Measurements from ENCODE around the gene RERG.
"Not testable (repeated sequence)": the region's sequence is repeated elsewhere in the genome, so short reads cannot be mapped to it uniquely, and the experiment has no call there.

The RERG gene

GRCh38 chr12:15088105-15088504, 133.1 kb downstream of the RERG start (continued):
- TF ChIP-seq ZNF610 (tag by site-specific recombination; IDR thresholded peaks at IDR 0.05; ENCODE audit: borderline replicate concordance): no peak
- TF ChIP-seq GFI1B (tag by site-specific recombination; IDR thresholded peaks at IDR 0.05): no peak
- no peak for TF ChIP-seq OVOL3 (tag by site-specific recombination; IDR thresholded peaks at IDR 0.05)
- TF ChIP-seq ZNF391 (tag by site-specific recombination; IDR thresholded peaks at IDR 0.05; ENCODE audit: borderline replicate concordance, low read depth): no peak

- H3K4me3 ChIP-seq (ENCODE audit: low read depth, low read length); H3K36me3 ChIP-seq (ENCODE audit: control insufficient read depth in 2 of 2, insufficient read depth in 1 of 2, low read length in 2 of 2); POLR2A ChIA-PET; CTCF ChIA-PET; H3K4me1 ChIP-seq (ENCODE audit: control insufficient read depth, insufficient read depth, low read length); H3K9me3 ChIP-seq (ENCODE audit: control insufficient read depth, insufficient read depth, low read depth, low read length); H3K27ac ChIP-seq (ENCODE audit: extremely low read depth, low read depth, low read length): not testable (repeated sequence)
Measured at GRCh38 chr12:15077751-15078150, 143.5 kb downstream of the RERG start.

GRCh38 chr12:15074351-15074750, 146.9 kb downstream of the RERG start:
- H3K9me3 ChIP-seq (ENCODE audit: control insufficient read depth, insufficient read depth, low read depth, low read length): no peaks in the 10 kb centered on the region
- H3K4me1 ChIP-seq (ENCODE audit: control insufficient read depth, insufficient read depth, low read length): no peaks in the 10 kb centered on the region
- no peaks in the 10 kb centered on the region for H3K36me3 ChIP-seq (ENCODE audit: control insufficient read depth in 2 of 2, insufficient read depth in 1 of 2, low read length in 2 of 2)
- POLR2A ChIA-PET: no interaction called here
- no peak overlapping the region for H3K27ac ChIP-seq (ENCODE audit: extremely low read depth, low read depth, low read length)
- CTCF ChIA-PET: no interaction called here
- no peak overlapping the region for H3K4me3 ChIP-seq (ENCODE audit: low read depth, low read length)
- TF ChIP-seq ZBTB26 (tag by site-specific recombination; optimal IDR thresholded peaks at IDR 0.05) (no peak), ZNF677 (tag by site-specific recombination; IDR thresholded peaks at IDR 0.05) (no peak), ZFP37 (tag by site-specific recombination; IDR thresholded peaks at IDR 0.05) (no peak), ZNF585B (tag by site-specific recombination; IDR thresholded peaks at IDR 0.05) (no peak), ZNF530 (tag by site-specific recombination; IDR thresholded peaks at IDR 0.05; ENCODE audit: low read depth) (no peak), ZNF626 (tag by site-specific recombination; IDR thresholded peaks at IDR 0.05) (no peak), HOXD13 (CRISPR knock-in tag; IDR thresholded peaks at IDR 0.05; ENCODE audit: borderline replicate concordance) (no peak), OVOL3 (tag by site-specific recombination; IDR thresholded peaks at IDR 0.05) (no peak), ZNF501 (tag by site-specific recombination; IDR thresholded peaks at IDR 0.05) (no peak), ZNF701 (tag by site-specific recombination; IDR thresholded peaks at IDR 0.05) (no peak), ZNF366 (tag by site-specific recombination; conservative IDR thresholded peaks at IDR 0.05) (no peak), KLF7 (tag by site-specific recombination; IDR thresholded peaks at IDR 0.05; ENCODE audit: borderline replicate concordance) (no peak), ZNF138 (tag by site-specific recombination; IDR thresholded peaks at IDR 0.05; ENCODE audit: borderline replicate concordance) (no peak), GFI1B (tag by site-specific recombination; IDR thresholded peaks at IDR 0.05) (no peak), ZNF157 (tag by site-specific recombination; IDR thresholded peaks at IDR 0.05) (no peak), KLF16 (tag by site-specific recombination; IDR thresholded peaks at IDR 0.05) (no peak), YY1 (tag by site-specific recombination; IDR thresholded peaks at IDR 0.05) (no peak), ZFP69B (tag by site-specific recombination; IDR thresholded peaks at IDR 0.05) (no peak)

GRCh38 chr12:15059123-15059522, 162.1 kb downstream of the RERG start:
- POLR2A ChIA-PET: no interaction called here
- CTCF ChIA-PET: no interaction called here
- no peaks in the 10 kb centered on the region for H3K9me3 ChIP-seq (ENCODE audit: control insufficient read depth, insufficient read depth, low read depth, low read length)
- no peaks in the 10 kb centered on the region for H3K4me1 ChIP-seq (ENCODE audit: control insufficient read depth, insufficient read depth, low read length)
- no peak overlapping the region for H3K4me3 ChIP-seq (ENCODE audit: low read depth, low read length)
- no peak overlapping the region for H3K27ac ChIP-seq (ENCODE audit: extremely low read depth, low read depth, low read length)
- H3K36me3 ChIP-seq (ENCODE audit: control insufficient read depth in 2 of 2, insufficient read depth in 1 of 2, low read length in 2 of 2): no peaks in the 10 kb centered on the region
- TF ChIP-seq ZNF555 (tag by site-specific recombination; conservative IDR thresholded peaks at IDR 0.05) (no peak), PRDM4 (tag by site-specific recombination; IDR thresholded peaks at IDR 0.05) (no peak), YY2 (tag by site-specific recombination; IDR thresholded peaks at IDR 0.05) (no peak), ZNF394 (tag by site-specific recombination; IDR thresholded peaks at IDR 0.05; ENCODE audit: borderline replicate concordance) (no peak), ZNF416 (tag by site-specific recombination; IDR thresholded peaks at IDR 0.05) (no peak), SCRT1 (tag by site-specific recombination; IDR thresholded peaks at IDR 0.05; ENCODE audit: borderline replicate concordance) (no peak), ZNF548 (tag by site-specific recombination; IDR thresholded peaks at IDR 0.05) (no peak), ZNF398 (tag by site-specific recombination; IDR thresholded peaks at IDR 0.05) (no peak)

Measured in HEK293 (cell line).